Breast epithelium (tissue), 4 donors: ENCODE results near the gene ITGAE. TPM values are rescaled to one million over a fixed set of nuclear protein-coding genes. Genes with fewer than 3 reads are reported as not detected.

ENCODE experiments used
- DNase-seq, 2 donors: peaks; one replicate each; pipeline ENCODE4 v3.0.0-alpha.2; 2019; ENCODE audit warnings: low spot score in 2 of 2
- H3K27ac ChIP-seq, 2 donors: fragments of 200-600 bp; sonication (generic) in 1 of 2; one replicate each; pipeline ENCODE4 v1.5.1; 2016 to 2019; ENCODE audit warnings: mild to moderate bottlenecking in 1 of 2
- H3K27me3 ChIP-seq, 2 donors: fragments of 200-600 bp; sonication (generic) in 1 of 2; one replicate each; pipeline versions ENCODE4 v1.5.1 to v1.6.0; 2017 to 2019; ENCODE audit warnings: control low read depth in 1 of 2, mild to moderate bottlenecking in 1 of 2
- H3K36me3 ChIP-seq: fragments of 200-600 bp; one replicate; pipeline ENCODE4 v1.5.1; 2019
- H3K4me1 ChIP-seq, 2 donors: fragments of 200-600 bp; sonication (generic); one replicate each; pipeline ENCODE4 v1.5.1; 2016 to 2019; ENCODE audit warnings: control low read depth in 1 of 2
- H3K4me3 ChIP-seq, 3 donors: fragments of 200-600 bp; sonication (generic); 1 replicate in 2 of 3; 2 replicates in 1 of 3; pipeline ENCODE4 v1.5.1; 2016 to 2019; ENCODE audit warnings: mild to moderate bottlenecking in 3 of 3, moderate library complexity in 2 of 3
- H3K9me3 ChIP-seq, 2 donors: fragments of 200-600 bp; sonication (generic) in 1 of 2; one replicate each; pipeline ENCODE4 v1.5.1; 2016 to 2019; ENCODE audit warnings: control low read depth in 1 of 2
- POLR2A ChIP-seq: fragments of 450-650 bp; IDR thresholded peaks from one replicate; pipeline ENCODE4 v1.6.1; 2016; ENCODE audit warnings: antibody characterized with exemption, mild to moderate bottlenecking, moderate library complexity
- POLR2AphosphoS5 ChIP-seq, 3 donors: sonication (generic); formaldehyde crosslinking; IDR thresholded peaks; one replicate each; pipeline ENCODE4 v1.6.1; 2017; ENCODE audit warnings: antibody characterized with exemption in 3 of 3
- intact Hi-C: fragments of 100-400 bp; cut with DNase I; formaldehyde crosslinking; loops from one replicate; pipeline ENCODE4 v1.15.1; 2023; ENCODE audit warnings: low total_unique reads
- total RNA-seq, 3 donors: library from RNA; depleted of rRNA; stranded (reverse); fragments of >200 nt; gene quantifications; one replicate each; pipeline ENCODE4 v1.1.0, GENCODE V29; 2016
- TF ChIP-seq, protein P1 (sequence below), 3 donors: fragments of 450-650 bp; IDR thresholded peaks; one replicate each; pipeline ENCODE4 v1.5.1; 2016 to 2017; ENCODE audit warnings: antibody characterized with exemption in 3 of 3, mild to moderate bottlenecking in 3 of 3, moderate library complexity in 3 of 3

The ITGAE gene
- total RNA-seq, 3 donors from 2014 or later = 26.5 to 31.2 (median 27.1) TPM

- Histone ChIP-seq H3K36me3 (no peaks in the 10 kb centered on the region), H3K27me3 (peaks cover 8 to 68% of the 10 kb centered on the region in 2 donors), H3K9me3 (peaks cover 0 to 10% of the 10 kb centered on the region in 2 donors), H3K27ac (no peak overlapping the region), H3K4me3 (no peak overlapping the region), H3K4me1 (peaks cover 0 to 4% of the 10 kb centered on the region in 2 donors)
- DNase-seq = no peak
- TF ChIP-seq POLR2A = no peak
- TF ChIP-seq POLR2AphosphoS5 (IDR thresholded peaks at IDR 0.05) = no peak
- TF ChIP-seq, protein P1, sequence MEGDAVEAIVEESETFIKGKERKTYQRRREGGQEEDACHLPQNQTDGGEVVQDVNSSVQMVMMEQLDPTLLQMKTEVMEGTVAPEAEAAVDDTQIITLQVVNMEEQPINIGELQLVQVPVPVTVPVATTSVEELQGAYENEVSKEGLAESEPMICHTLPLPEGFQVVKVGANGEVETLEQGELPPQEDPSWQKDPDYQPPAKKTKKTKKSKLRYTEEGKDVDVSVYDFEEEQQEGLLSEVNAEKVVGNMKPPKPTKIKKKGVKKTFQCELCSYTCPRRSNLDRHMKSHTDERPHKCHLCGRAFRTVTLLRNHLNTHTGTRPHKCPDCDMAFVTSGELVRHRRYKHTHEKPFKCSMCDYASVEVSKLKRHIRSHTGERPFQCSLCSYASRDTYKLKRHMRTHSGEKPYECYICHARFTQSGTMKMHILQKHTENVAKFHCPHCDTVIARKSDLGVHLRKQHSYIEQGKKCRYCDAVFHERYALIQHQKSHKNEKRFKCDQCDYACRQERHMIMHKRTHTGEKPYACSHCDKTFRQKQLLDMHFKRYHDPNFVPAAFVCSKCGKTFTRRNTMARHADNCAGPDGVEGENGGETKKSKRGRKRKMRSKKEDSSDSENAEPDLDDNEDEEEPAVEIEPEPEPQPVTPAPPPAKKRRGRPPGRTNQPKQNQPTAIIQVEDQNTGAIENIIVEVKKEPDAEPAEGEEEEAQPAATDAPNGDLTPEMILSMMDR (IDR thresholded peaks at IDR 0.05) = no peak
- intact Hi-C loops = no loop called here
Observed at GRCh38 chr17:3693829-3694231, 107.2 kb downstream of the ITGAE start.

GRCh38 chr17:3693141-3693540 lies 107.8 kb downstream of the ITGAE start:
- peaks cover 8 to 75% of the 10 kb centered on the region in 2 donors for H3K27me3 ChIP-seq
- no peak for DNase-seq

GRCh38 chr17:3692346-3692745 lies 108.6 kb downstream of the ITGAE start:
- Histone ChIP-seq H3K36me3 (no peaks in the 10 kb centered on the region), H3K4me1 (peaks cover 0 to 4% of the 10 kb centered on the region in 2 donors), H3K27me3 (peaks cover 8 to 75% of the 10 kb centered on the region in 2 donors), H3K27ac (no peak overlapping the region), H3K9me3 (no peaks in the 10 kb centered on the region), H3K4me3 (no peak overlapping the region)
- TF ChIP-seq POLR2AphosphoS5 (IDR thresholded peaks at IDR 0.05) (no peak), POLR2A (no peak)
- TF ChIP-seq, protein P1 (IDR thresholded peaks at IDR 0.05) = no peak
- DNase-seq = no peak
- intact Hi-C loops = no loop called here

More at GRCh38 chr17:3693141-3693540, 107.8 kb downstream of the ITGAE start:
- no peak overlapping the region for H3K27ac ChIP-seq
- peaks cover 0 to 4% of the 10 kb centered on the region in 2 donors for H3K4me1 ChIP-seq
- H3K9me3 ChIP-seq = peaks cover 0 to 5% of the 10 kb centered on the region in 2 donors
- TF ChIP-seq, protein P1 (IDR thresholded peaks at IDR 0.05) = no peak
- TF ChIP-seq POLR2AphosphoS5 (IDR thresholded peaks at IDR 0.05) = no peak
- TF ChIP-seq POLR2A = no peak
- intact Hi-C loops = no loop called here
- no peaks in the 10 kb centered on the region for H3K36me3 ChIP-seq
- no peak overlapping the region for H3K4me3 ChIP-seq

GRCh38 chr17:3691617-3692067 lies 109.3 kb downstream of the ITGAE start:
- DNase-seq = no peak
- Histone ChIP-seq H3K27me3 (peaks cover 8 to 68% of the 10 kb centered on the region in 2 donors), H3K27ac (no peak overlapping the region), H3K4me1 (peaks cover 0 to 4% of the 10 kb centered on the region in 2 donors), H3K9me3 (no peaks in the 10 kb centered on the region), H3K36me3 (no peaks in the 10 kb centered on the region), H3K4me3 (no peak overlapping the region)
- intact Hi-C loops = no loop called here
- TF ChIP-seq POLR2AphosphoS5 (IDR thresholded peaks at IDR 0.05) (no peak), POLR2A (no peak)
- TF ChIP-seq, protein P1 (IDR thresholded peaks at IDR 0.05) = no peak

GRCh38 chr17:3690094-3690715 lies 110.8 kb downstream of the ITGAE start:
- intact Hi-C loops = no loop called here
- Histone ChIP-seq H3K9me3 (no peaks in the 10 kb centered on the region), H3K4me3 (no peak overlapping the region), H3K27me3 (peaks cover 5 to 58% of the 10 kb centered on the region in 2 donors), H3K4me1 (no peaks in the 10 kb centered on the region), H3K27ac (no peak overlapping the region), H3K36me3 (no peaks in the 10 kb centered on the region)
- TF ChIP-seq POLR2A (no peak), POLR2AphosphoS5 (IDR thresholded peaks at IDR 0.05) (no peak)
- TF ChIP-seq, protein P1 (IDR thresholded peaks at IDR 0.05) = no peak
- DNase-seq = no peak
